Tibial nerve (tissue), 4 donors: ENCODE measurements around the gene ABLIM2.

ENCODE experiments used
- CTCF ChIP-seq, 5 experiments: fragments of 200-600 bp in 3 of 5; fragments of 450-650 bp in 2 of 5; sonication (generic) in 3 of 5; IDR thresholded peaks; one replicate each; pipeline ENCODE4 v1.5.1; 2016 to 2019; ENCODE audit warnings: antibody characterized with exemption in 5 of 5, mild to moderate bottlenecking in 3 of 5, moderate library complexity in 2 of 5
- EP300 ChIP-seq, 2 donors: sonication (generic); formaldehyde crosslinking; IDR thresholded peaks; one replicate each; pipeline ENCODE4 v1.6.1; 2017; ENCODE audit warnings: antibody characterized with exemption in 2 of 2, mild to moderate bottlenecking in 1 of 2

- no peak for TF ChIP-seq CTCF (IDR thresholded peaks at IDR 0.05)
- no peak for TF ChIP-seq EP300 (IDR thresholded peaks at IDR 0.05)
Measured at GRCh38 chr4:8033829-8034528, 124.6 kb downstream of the ABLIM2 start.
